KOPT-K1 (cell line): ENCODE results near the gene ARHGEF26.

Experiments used
- H3K27ac ChIP-seq: fragments of 200-600 bp; sonication (generic); 2 replicates; pipeline ENCODE4 v1.5.1; 2016; ENCODE audit warnings: antibody characterized with exemption, mild to moderate bottlenecking, low read depth, low read length; ENCODE audit not compliant: poor library complexity, severe bottlenecking
- H3K36me3 ChIP-seq: fragments of 200-600 bp; sonication (generic); 2 replicates; pipeline ENCODE4 v1.5.1; 2017; ENCODE audit warnings: antibody characterized with exemption, mild to moderate bottlenecking, low read length, moderate library complexity; ENCODE audit not compliant: insufficient read depth
- H3K9me3 ChIP-seq: fragments of 200-600 bp; sonication (generic); 2 replicates; pipeline ENCODE4 v1.5.1; 2017; ENCODE audit warnings: antibody characterized with exemption, low read length, mild to moderate bottlenecking; ENCODE audit not compliant: insufficient read depth, poor library complexity, severe bottlenecking

The ARHGEF26 gene

GRCh38 chr3:154193000-154193615, 71.9 kb downstream of the ARHGEF26 start:
- no peak overlapping the region for H3K27ac ChIP-seq
- H3K9me3 ChIP-seq: no peaks in the 10 kb centered on the region
- no peaks in the 10 kb centered on the region for H3K36me3 ChIP-seq

- no peaks in the 10 kb centered on the region for H3K36me3 ChIP-seq
- H3K27ac ChIP-seq: no peak overlapping the region
- no peaks in the 10 kb centered on the region for H3K9me3 ChIP-seq
Measured at GRCh38 chr3:154194877-154195276, 73.7 kb downstream of the ARHGEF26 start.

- no peaks in the 10 kb centered on the region for H3K9me3 ChIP-seq
- no peak overlapping the region for H3K27ac ChIP-seq
- H3K36me3 ChIP-seq: no peaks in the 10 kb centered on the region
Measured at GRCh38 chr3:154195620-154196356, 74.6 kb downstream of the ARHGEF26 start.

GRCh38 chr3:154197751-154198150, 76.6 kb downstream of the ARHGEF26 start:
- Histone ChIP-seq H3K36me3 (no peaks in the 10 kb centered on the region), H3K9me3 (no peaks in the 10 kb centered on the region), H3K27ac (no peak overlapping the region)

GRCh38 chr3:154209499-154209898, 88.3 kb downstream of the ARHGEF26 start:
- Histone ChIP-seq H3K27ac (no peak overlapping the region), H3K36me3 (no peaks in the 10 kb centered on the region)

GRCh38 chr3:154210986-154211385, 89.8 kb downstream of the ARHGEF26 start:
- Histone ChIP-seq H3K27ac (no peak overlapping the region), H3K36me3 (no peaks in the 10 kb centered on the region), H3K9me3 (no peaks in the 10 kb centered on the region)

More at GRCh38 chr3:154209499-154209898, 88.3 kb downstream of the ARHGEF26 start:
- H3K9me3 ChIP-seq: no peaks in the 10 kb centered on the region

- no peak overlapping the region for H3K27ac ChIP-seq
- H3K36me3 ChIP-seq: no peaks in the 10 kb centered on the region
- H3K9me3 ChIP-seq: no peaks in the 10 kb centered on the region
Measured at GRCh38 chr3:154214306-154214705, 93.1 kb downstream of the ARHGEF26 start.

- no peaks in the 10 kb centered on the region for H3K9me3 ChIP-seq
- H3K27ac ChIP-seq: no peak overlapping the region
- no peaks in the 10 kb centered on the region for H3K36me3 ChIP-seq
Measured at GRCh38 chr3:154217671-154218070, 96.5 kb downstream of the ARHGEF26 start.

- Histone ChIP-seq H3K27ac (no peak overlapping the region), H3K36me3 (no peaks in the 10 kb centered on the region), H3K9me3 (no peaks in the 10 kb centered on the region)
Measured at GRCh38 chr3:154218728-154219127, 97.5 kb downstream of the ARHGEF26 start.

- H3K27ac ChIP-seq: no peak overlapping the region
- no peaks in the 10 kb centered on the region for H3K9me3 ChIP-seq
- no peaks in the 10 kb centered on the region for H3K36me3 ChIP-seq
Measured at GRCh38 chr3:154220462-154220861, 99.3 kb downstream of the ARHGEF26 start.

GRCh38 chr3:154223519-154223918, 102.3 kb downstream of the ARHGEF26 start:
- no peaks in the 10 kb centered on the region for H3K9me3 ChIP-seq
- no peaks in the 10 kb centered on the region for H3K36me3 ChIP-seq
- H3K27ac ChIP-seq: no peak overlapping the region

- H3K27ac ChIP-seq: no peak overlapping the region
- no peaks in the 10 kb centered on the region for H3K9me3 ChIP-seq
- no peaks in the 10 kb centered on the region for H3K36me3 ChIP-seq
Measured at GRCh38 chr3:154224366-154224765, 103.2 kb downstream of the ARHGEF26 start.

GRCh38 chr3:154224866-154225265, 103.7 kb downstream of the ARHGEF26 start:
- no peak overlapping the region for H3K27ac ChIP-seq
- no peaks in the 10 kb centered on the region for H3K36me3 ChIP-seq
- H3K9me3 ChIP-seq: no peaks in the 10 kb centered on the region

GRCh38 chr3:154225536-154225935, 104.3 kb downstream of the ARHGEF26 start:
- H3K27ac ChIP-seq: no peak overlapping the region
- no peaks in the 10 kb centered on the region for H3K36me3 ChIP-seq
- H3K9me3 ChIP-seq: no peaks in the 10 kb centered on the region

GRCh38 chr3:154227531-154227930, 106.3 kb downstream of the ARHGEF26 start:
- Histone ChIP-seq H3K36me3 (no peaks in the 10 kb centered on the region), H3K27ac (no peak overlapping the region), H3K9me3 (no peaks in the 10 kb centered on the region)
